ENCODE measurements around the gene MGAT4A.

MGAT4A gene

GRCh38 chr2:98692090-98693054 lies 38.6 kb downstream of the MGAT4A start:
- no peak for TF ChIP-seq CREB5 (CRISPR knock-in tag; IDR thresholded peaks at IDR 0.05; ENCODE audit: low read depth)
- TF ChIP-seq CSRNP3 (CRISPR knock-in tag; IDR thresholded peaks at IDR 0.05) = no peak
- no peak for TF ChIP-seq ARNTL (CRISPR knock-in tag; IDR thresholded peaks at IDR 0.05; ENCODE audit: borderline replicate concordance, low read depth)
- no peak for TF ChIP-seq TSHZ2 (CRISPR knock-in tag; IDR thresholded peaks at IDR 0.05)
- TF ChIP-seq ZFP30 (CRISPR knock-in tag; IDR thresholded peaks at IDR 0.05) = no peak
- TF ChIP-seq PATZ1 (CRISPR knock-in tag; IDR thresholded peaks at IDR 0.05; ENCODE audit: borderline replicate concordance) = no peak
- TF ChIP-seq RARB (CRISPR knock-in tag; IDR thresholded peaks at IDR 0.05) = no peak
- TF ChIP-seq TOX (CRISPR knock-in tag; IDR thresholded peaks at IDR 0.05; ENCODE audit: borderline replicate concordance) = no peak
- ATAC-seq = no peak

- TF ChIP-seq ZFP3 (CRISPR knock-in tag; IDR thresholded peaks at IDR 0.05) = no peak
- TF ChIP-seq SNAI2 (CRISPR knock-in tag; IDR thresholded peaks at IDR 0.05) = no peak
- TF ChIP-seq TOX (CRISPR knock-in tag; IDR thresholded peaks at IDR 0.05; ENCODE audit: borderline replicate concordance) = no peak
- no peak for TF ChIP-seq PATZ1 (CRISPR knock-in tag; IDR thresholded peaks at IDR 0.05; ENCODE audit: borderline replicate concordance)
- TF ChIP-seq OSR1 (CRISPR knock-in tag; IDR thresholded peaks at IDR 0.05) = no peak
- no peak for TF ChIP-seq ESRRG (CRISPR knock-in tag; IDR thresholded peaks at IDR 0.05)
- TF ChIP-seq RARB (CRISPR knock-in tag; IDR thresholded peaks at IDR 0.05) = no peak
- TF ChIP-seq ZNF8 (CRISPR knock-in tag; IDR thresholded peaks at IDR 0.05) = no peak
- no peak for TF ChIP-seq ZFP30 (CRISPR knock-in tag; IDR thresholded peaks at IDR 0.05)
- TF ChIP-seq TSHZ2 (CRISPR knock-in tag; IDR thresholded peaks at IDR 0.05) = no peak
- TF ChIP-seq CSRNP3 (CRISPR knock-in tag; IDR thresholded peaks at IDR 0.05) = no peak
- no peak for TF ChIP-seq GLIS3 (CRISPR knock-in tag; IDR thresholded peaks at IDR 0.05)
- no peak for TF ChIP-seq ARNTL (CRISPR knock-in tag; IDR thresholded peaks at IDR 0.05; ENCODE audit: borderline replicate concordance, low read depth)
- TF ChIP-seq ZNF70 (CRISPR knock-in tag; IDR thresholded peaks at IDR 0.05) = no peak
- TF ChIP-seq ZC3H10 (CRISPR knock-in tag; IDR thresholded peaks at IDR 0.05) = no peak
- TF ChIP-seq ISL1 (CRISPR knock-in tag; IDR thresholded peaks at IDR 0.05) = no peak
- no peak for TF ChIP-seq CSDC2 (CRISPR knock-in tag; IDR thresholded peaks at IDR 0.05)
- TF ChIP-seq ZNF565 (CRISPR knock-in tag; conservative IDR thresholded peaks at IDR 0.05; ENCODE audit: low read depth) = no peak
- TF ChIP-seq POU6F1 (CRISPR knock-in tag; IDR thresholded peaks at IDR 0.05; ENCODE audit: borderline replicate concordance, low read depth) = no peak
- ATAC-seq = no peak
Measured at GRCh38 chr2:98691303-98691702, 39.6 kb downstream of the MGAT4A start.
